Heart right ventricle (tissue), 16 donors: ENCODE measurements around the gene HORMAD2. TPM values are rescaled to one million over a fixed set of nuclear protein-coding genes. Genes with fewer than 3 reads are reported as not detected.
"Not testable (repeated sequence)": the region's sequence is repeated elsewhere in the genome, so short reads cannot be mapped to it uniquely, and the experiment has no call there.

Source experiments
- ATAC-seq, 8 donors: fragments of 200-7000 bp; cut with Tn5 transposase; one replicate each; pipeline ENCODE4 v1.9.1; 2020; ENCODE audit warnings: mild to moderate bottlenecking in 8 of 8, moderate library complexity in 8 of 8, moderate number of reproducible peaks in 1 of 8
- DNase-seq, 2 donors: peaks; one replicate each; pipeline ENCODE4 v3.0.0-alpha.2; 2020
- H3K27ac ChIP-seq, 10 donors: fragments of 200-600 bp; sonication (generic) in 2 of 10; one replicate each; pipeline versions ENCODE4 v1.5.0 to v1.8.0; 2020 to 2022; ENCODE audit warnings: mild to moderate bottlenecking in 3 of 10
- H3K27me3 ChIP-seq, 7 donors: fragments of 200-600 bp; one replicate each; pipeline ENCODE4 v1.8.0; 2021 to 2022; ENCODE audit warnings: mild to moderate bottlenecking in 2 of 7
- H3K36me3 ChIP-seq, 9 donors: fragments of 200-600 bp; sonication (generic) in 1 of 9; one replicate each; pipeline versions ENCODE4 v1.5.0 to v1.8.0; 2020 to 2022; ENCODE audit warnings: mild to moderate bottlenecking in 2 of 9
- H3K4me1 ChIP-seq, 9 donors: fragments of 200-600 bp; sonication (generic) in 1 of 9; one replicate each; pipeline versions ENCODE4 v1.5.0 to v1.8.0; 2020 to 2022; ENCODE audit warnings: mild to moderate bottlenecking in 4 of 9
- H3K4me3 ChIP-seq, 10 donors: fragments of 200-600 bp; sonication (generic) in 2 of 10; one replicate each; pipeline versions ENCODE4 v1.5.0 to v1.8.0; 2020 to 2022; ENCODE audit warnings: mild to moderate bottlenecking in 7 of 10, moderate library complexity in 2 of 10
- H3K9me3 ChIP-seq, 11 donors: fragments of 200-600 bp in 10 of 11; sonication (generic) in 2 of 11; one replicate each; pipeline versions ENCODE4 v1.5.0 to v1.8.0; 2013 to 2022; ENCODE audit warnings: mild to moderate bottlenecking in 2 of 11, control low read depth in 1 of 11, moderate library complexity in 1 of 11
- CTCF ChIP-seq, 9 donors: fragments of 200-600 bp; sonication (generic) in 2 of 9; IDR thresholded peaks; one replicate each; pipeline versions ENCODE4 v1.5.0 to v1.8.0; 2021 to 2022; ENCODE audit warnings: antibody characterized with exemption in 9 of 9, mild to moderate bottlenecking in 5 of 9, moderate library complexity in 1 of 9
- WGBS, 2 donors: extraction: QIAGEN DNeasy Blood & Tissue Kit; methylation state at CpG; one replicate each; pipeline ENCODE4 v1.1.7; 2013; ENCODE audit warnings: inconsistent platforms in 1 of 2; 5-methylcytosine and 5-hydroxymethylcytosine counted together
- intact Hi-C, 10 donors: fragments of 100-400 bp; cut with DNase I; formaldehyde crosslinking; loops; one replicate each; pipeline versions ENCODE4 v1.11.1 to v1.14.2; 2022
- polyA plus RNA-seq, 2 donors: library from polyadenylated mRNA; stranded (reverse); fragments of 200-250 nt; gene quantifications; one replicate each; pipeline ENCODE4 v1.2.3, GENCODE V29; 2013
- total RNA-seq, 10 donors: library from RNA; stranded (reverse); fragmentation: NEBNext Ultra II Directional in 3 of 10; extraction: Animal tissue kit (Norgen Biotek cat#: 25700) in 3 of 10; gene quantifications; one replicate each; pipeline versions ENCODE4 v1.2.1 to v1.2.4, GENCODE V29; 2021 to 2023
- donor health status: Arrhythmogenic right ventricular cardiomyopathy.
- donor health status: ischemic (EF 13 %, LVEDD 7.1; RV severe dilation, severe dysfunction).
- donor health status: healthy with polysubstance abuse.
- donor health status: DM: no; HTN: yes; CAD: no.
- donor health status: DM: no; HTN: no; CAD: no.
- donor health status: ischemic (EF 25% LVEDD 6.9; RV normal size, moderate dysfunction).
- donor health status: ischemic (EF 25% LVEDD 5.7; RV mildly dilated, moderate dysfunction).
- donor health status: healthy.
- donor health status: DM: yes; HTN: yes; CAD: no.
- donor health status: Ischemic cardiomyopathy.
- donor health status: ischemic (EF 35%, LVEDD 5.7; RV mildly dilated, moderate dysfunction).
- donor health status: nonischemic (EF 11% LVEDD 7.7; RV severe dilation, severe dysfunction).
- donor health status: DM: yes; HTN: yes; CAD: no.
- donor health status: PGD.
- donor health status: ischemic (EF 29% LVEDD 5.4; RV normal size, mild dysfunction).
- donor health status: nonischemic (EF 23%, LVEDD 6.1; RV moderate dilation, normal function).

Gene HORMAD2
- total and polyA plus RNA-seq, 12 donors: not detected

DNA sequence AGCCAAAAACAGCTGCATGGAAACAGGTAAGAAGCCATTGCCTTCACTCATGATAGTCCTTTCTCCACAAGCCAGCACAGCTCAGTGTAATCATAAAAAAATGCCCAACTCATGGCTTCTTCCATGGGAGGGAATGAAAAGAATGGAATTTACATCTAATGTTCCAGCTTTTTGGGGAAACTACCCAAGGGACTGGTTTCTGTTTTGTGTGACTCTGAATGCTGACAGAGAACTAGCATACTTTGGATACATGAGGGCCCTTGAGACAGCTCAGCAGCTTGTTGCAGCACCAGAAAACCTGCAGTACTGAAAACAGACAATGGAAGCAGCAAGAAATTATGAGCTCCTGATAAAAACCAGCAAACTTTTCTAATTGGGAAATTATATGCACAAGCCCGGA, 24.2 kb upstream of the HORMAD2 start:
- DNase-seq (no peak), ATAC-seq (peak in 1 of 8 donors; percentile 16)
- H3K4me1 ChIP-seq: peaks cover 0 to 12% (median 6%) of the 10 kb centered on the region in 9 donors
- no peaks in the 10 kb centered on the region for H3K36me3 ChIP-seq
- H3K27me3 ChIP-seq: no peaks in the 10 kb centered on the region
- WGBS, 2 donors: 66 to 69% methylated on average over 1 of the region's 1 CpG
- intact Hi-C loops: no loop called here
- TF ChIP-seq CTCF (IDR thresholded peaks at IDR 0.05): no peak
- H3K9me3 ChIP-seq: peaks cover 0 to 19% (median 0%) of the 10 kb centered on the region in 11 donors
- no peak overlapping the region for H3K27ac ChIP-seq
- H3K4me3 ChIP-seq: no peak overlapping the region

GRCh38 chr22:30057375-30057774, 22.9 kb upstream of the HORMAD2 start:
- intact Hi-C loops: no loop called here
- H3K4me1 ChIP-seq: peaks cover 0 to 12% (median 6%) of the 10 kb centered on the region in 9 donors
- H3K27ac ChIP-seq: no peak overlapping the region
- H3K9me3 ChIP-seq: peaks cover 0 to 19% (median 0%) of the 10 kb centered on the region in 11 donors
- no peak for ATAC-seq
- no peaks in the 10 kb centered on the region for H3K36me3 ChIP-seq
- no peaks in the 10 kb centered on the region for H3K27me3 ChIP-seq
- no peak for DNase-seq
- 94 to 95% methylated on average over 1 of the region's 1 CpG for whole genome bisulfite sequencing, 2 donors
- H3K4me3 ChIP-seq: no peak overlapping the region
- TF ChIP-seq CTCF (IDR thresholded peaks at IDR 0.05): no peak

GRCh38 chr22:30059346-30060020, 20.8 kb upstream of the HORMAD2 start:
- H3K36me3 ChIP-seq, H3K4me3 ChIP-seq, H3K4me1 ChIP-seq, ATAC-seq, DNase-seq, H3K27ac ChIP-seq, intact Hi-C loops, H3K27me3 ChIP-seq: not testable (repeated sequence)
- peaks cover 0 to 37% (median 12%) of the 10 kb centered on the region in 11 donors for H3K9me3 ChIP-seq
- WGBS, 2 donors: 91 to 93% methylated on average over 20 of the region's 22 CpGs

GRCh38 chr22:30061094-30061493, 19.2 kb upstream of the HORMAD2 start:
- intact Hi-C loops, H3K27ac ChIP-seq, H3K27me3 ChIP-seq, DNase-seq, H3K4me3 ChIP-seq, H3K4me1 ChIP-seq, ATAC-seq, H3K36me3 ChIP-seq: not testable (repeated sequence)
- H3K9me3 ChIP-seq: peaks cover 0 to 49% (median 20%) of the 10 kb centered on the region in 11 donors
- 95 to 97% methylated on average over 6 of the region's 6 CpGs for WGBS, 2 donors

- TF ChIP-seq CTCF (IDR thresholded peaks at IDR 0.05): no peak
Observed at GRCh38 chr22:30062259-30062658, 18.0 kb upstream of the HORMAD2 start.

More at GRCh38 chr22:30062259-30062658, 18.0 kb upstream of the HORMAD2 start:
- ATAC-seq (no peak), DNase-seq (no peak)
- 61 to 80% methylated on average over 3 of the region's 3 CpGs for WGBS, 2 donors
- Histone ChIP-seq H3K27ac (no peak overlapping the region), H3K36me3 (no peaks in the 10 kb centered on the region), H3K4me1 (no peaks in the 10 kb centered on the region), H3K27me3 (no peaks in the 10 kb centered on the region), H3K9me3 (peaks cover 0 to 40% (median 15%) of the 10 kb centered on the region in 11 donors), H3K4me3 (no peak overlapping the region)
- intact Hi-C loops: no loop called here
